Nephron (organoid): ENCODE data around the gene PANK2.

Experiments used
- H3K27ac Mint-ChIP-seq, 3 experiments: 2 replicates each; pipeline ENCODE4 v1.8.0; 2020; ENCODE audit warnings: mixed read lengths in 3 of 3, mild to moderate bottlenecking in 2 of 3, moderate library complexity in 1 of 3
- H3K27me3 Mint-ChIP-seq: 2 replicates; pipeline ENCODE4 v1.8.0; 2021; ENCODE audit warnings: low read depth, mild to moderate bottlenecking, moderate library complexity, mixed read lengths
- H3K36me3 Mint-ChIP-seq: 2 replicates; pipeline ENCODE4 v1.8.0; 2020; ENCODE audit warnings: low read depth, mixed read lengths
- H3K4me1 Mint-ChIP-seq: 2 replicates; pipeline ENCODE4 v1.8.0; 2020; ENCODE audit warnings: mixed read lengths
- H3K4me3 Mint-ChIP-seq, 3 experiments: 2 replicates each; pipeline ENCODE4 v1.8.0; 2020; ENCODE audit warnings: mild to moderate bottlenecking in 3 of 3, mixed read lengths in 3 of 3, moderate library complexity in 2 of 3
- H3K9me3 Mint-ChIP-seq: 2 replicates; pipeline ENCODE4 v1.8.0; 2020; ENCODE audit warnings: mixed read lengths
- CTCF ChIP-seq, 3 experiments: fragments of 200-600 bp; sonication (generic); IDR thresholded peaks; one replicate each; pipeline ENCODE4 v1.5.0; 2021; ENCODE audit warnings: antibody characterized with exemption in 3 of 3; ENCODE audit not compliant: unreplicated experiment in 3 of 3

PANK2 gene

GRCh38 chr20:3887876-3888620, 1.1 kb upstream of the PANK2 start:
- Mint-ChIP-seq H3K36me3 (peaks cover 10% of the 10 kb centered on the region), H3K4me1 (peaks cover 36% of the 10 kb centered on the region), H3K4me3 (peak overlapping the region; percentile 96 to 99 (median 99)), H3K27me3 (no peaks in the 10 kb centered on the region), H3K9me3 (no peaks in the 10 kb centered on the region), H3K27ac (peak overlapping the region; percentile 95 to 100 (median 99))
- no peak for TF ChIP-seq CTCF (IDR thresholded peaks at IDR 0.05; ENCODE audit: unreplicated experiment in 3 of 3)

GRCh38 chr20:3889489-3890397, 556 bp downstream of the PANK2 start:
- Mint-ChIP-seq H3K27ac (peak overlapping the region; percentile 95 to 100 (median 99)), H3K36me3 (peaks cover 15% of the 10 kb centered on the region), H3K4me3 (peak overlapping the region; percentile 98 to 99 (median 99)), H3K9me3 (no peaks in the 10 kb centered on the region), H3K4me1 (peaks cover 46% of the 10 kb centered on the region), H3K27me3 (no peaks in the 10 kb centered on the region)
- no peak for TF ChIP-seq CTCF (IDR thresholded peaks at IDR 0.05; ENCODE audit: unreplicated experiment in 3 of 3)

- Mint-ChIP-seq H3K4me1 (peaks cover 48% of the 10 kb centered on the region), H3K27me3 (no peaks in the 10 kb centered on the region), H3K9me3 (no peaks in the 10 kb centered on the region), H3K36me3 (peaks cover 15% of the 10 kb centered on the region), H3K27ac (peak overlapping the region; percentile 95 to 96 (median 95)), H3K4me3 (peak overlapping the region; percentile 95 to 98 (median 95))
- no peak for TF ChIP-seq CTCF (IDR thresholded peaks at IDR 0.05; ENCODE audit: unreplicated experiment in 3 of 3)
These were observed 1.2 kb downstream of the PANK2 start for GRCh38 chr20:3890398-3890751.

GRCh38 chr20:3890999-3891929, 2.1 kb downstream of the PANK2 start:
- Mint-ChIP-seq H3K36me3 (peaks cover 19% of the 10 kb centered on the region), H3K27me3 (no peaks in the 10 kb centered on the region), H3K9me3 (no peaks in the 10 kb centered on the region), H3K27ac (peak overlapping the region; percentile 95 to 96 (median 95)), H3K4me3 (peak overlapping the region; percentile 95 to 98 (median 95)), H3K4me1 (peaks cover 48% of the 10 kb centered on the region)
- TF ChIP-seq CTCF (IDR thresholded peaks at IDR 0.05; ENCODE audit: unreplicated experiment in 3 of 3): no peak

GRCh38 chr20:3894796-3895195, 5.6 kb downstream of the PANK2 start:
- TF ChIP-seq CTCF (IDR thresholded peaks at IDR 0.05; ENCODE audit: unreplicated experiment in 3 of 3): no peak
- Mint-ChIP-seq H3K36me3 (peaks cover 25% of the 10 kb centered on the region), H3K27ac (peak overlapping the region in 1 of 3 experiments; percentile 31), H3K4me1 (peaks cover 43% of the 10 kb centered on the region), H3K4me3 (no peak overlapping the region), H3K9me3 (no peaks in the 10 kb centered on the region), H3K27me3 (no peaks in the 10 kb centered on the region)
